HFFc6 (cell line): ENCODE data around the gene C3orf70. TPM values are rescaled to one million over a fixed set of nuclear protein-coding genes. Genes with fewer than 3 reads are reported as not detected.
A peak's percentile ranks its signal among the peaks of the same experiment; 100 is the strongest.

Source experiments
- DNase-seq: peaks from one replicate; pipeline ENCODE4 v3.0.0-alpha.2; 2018
- H3K27ac Mint-ChIP-seq: 2 replicates; pipeline ENCODE4 v1.8.0; 2020; ENCODE audit warnings: mild to moderate bottlenecking, mixed read lengths
- H3K27me3 Mint-ChIP-seq: 2 replicates; pipeline ENCODE4 v1.8.0; 2021; ENCODE audit warnings: mild to moderate bottlenecking, moderate library complexity, mixed read lengths; ENCODE audit not compliant: insufficient read depth
- H3K36me3 Mint-ChIP-seq: 2 replicates; pipeline ENCODE4 v1.8.0; 2021; ENCODE audit warnings: low read depth, mixed read lengths
- H3K4me1 Mint-ChIP-seq: 2 replicates; pipeline ENCODE4 v1.8.0; 2020; ENCODE audit warnings: low read depth, mixed read lengths
- H3K4me3 Mint-ChIP-seq: 2 replicates; pipeline ENCODE4 v1.8.0; 2020; ENCODE audit warnings: mild to moderate bottlenecking, moderate library complexity, mixed read lengths
- H3K9me3 Mint-ChIP-seq: 2 replicates; pipeline ENCODE4 v1.8.0; 2020; ENCODE audit warnings: mild to moderate bottlenecking, mixed read lengths
- total RNA-seq, 6 experiments: library from RNA; stranded (reverse); fragmentation: NEBNext Ultra II Directional; extraction: Animal tissue kit (Norgen Biotek cat#: 25700); gene quantifications; 2 replicates in 1 of 6; 3 replicates in 5 of 6; pipeline ENCODE4 v1.2.3, GENCODE V29; 2021
- TF ChIP-seq, protein P1 (sequence below): fragments of 200-600 bp; sonication (generic); IDR thresholded peaks from 2 replicates; pipeline ENCODE4 v1.5.0; 2021; ENCODE audit warnings: antibody characterized with exemption, mild to moderate bottlenecking

Gene C3orf70
- total RNA-seq, 6 experiments from 2014 or later = 0.02 to 0.14 (median 0.09) TPM

DNA sequence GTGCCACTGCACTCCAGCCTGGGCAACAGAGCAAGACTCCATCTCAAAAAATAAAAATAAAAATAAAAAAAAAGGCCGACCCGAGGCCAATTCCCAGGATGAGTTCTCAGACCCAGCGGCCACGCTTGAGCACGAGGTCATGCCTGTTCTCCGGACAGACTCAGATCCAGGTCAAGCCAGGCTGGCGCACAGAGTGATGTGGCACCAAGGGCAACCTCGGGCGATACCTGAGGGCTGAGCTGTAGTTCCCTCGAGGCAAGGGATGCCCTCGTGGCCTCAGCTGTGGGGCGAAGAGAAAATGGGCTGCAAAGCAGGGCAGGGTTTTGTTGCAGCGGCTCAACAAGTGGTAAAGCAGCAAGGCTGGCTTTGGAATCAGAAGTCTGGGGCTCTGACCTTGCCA, 77.3 kb downstream of the C3orf70 start:
- Mint-ChIP-seq H3K27ac (no peak overlapping the region), H3K4me3 (no peak overlapping the region), H3K9me3 (no peaks in the 10 kb centered on the region), H3K4me1 (peaks cover 9% of the 10 kb centered on the region; the same call in 1 of the 2 replicates), H3K36me3 (no peaks in the 10 kb centered on the region), H3K27me3 (peaks cover 3% of the 10 kb centered on the region)
- no peak for DNase-seq
- TF ChIP-seq, protein P1, sequence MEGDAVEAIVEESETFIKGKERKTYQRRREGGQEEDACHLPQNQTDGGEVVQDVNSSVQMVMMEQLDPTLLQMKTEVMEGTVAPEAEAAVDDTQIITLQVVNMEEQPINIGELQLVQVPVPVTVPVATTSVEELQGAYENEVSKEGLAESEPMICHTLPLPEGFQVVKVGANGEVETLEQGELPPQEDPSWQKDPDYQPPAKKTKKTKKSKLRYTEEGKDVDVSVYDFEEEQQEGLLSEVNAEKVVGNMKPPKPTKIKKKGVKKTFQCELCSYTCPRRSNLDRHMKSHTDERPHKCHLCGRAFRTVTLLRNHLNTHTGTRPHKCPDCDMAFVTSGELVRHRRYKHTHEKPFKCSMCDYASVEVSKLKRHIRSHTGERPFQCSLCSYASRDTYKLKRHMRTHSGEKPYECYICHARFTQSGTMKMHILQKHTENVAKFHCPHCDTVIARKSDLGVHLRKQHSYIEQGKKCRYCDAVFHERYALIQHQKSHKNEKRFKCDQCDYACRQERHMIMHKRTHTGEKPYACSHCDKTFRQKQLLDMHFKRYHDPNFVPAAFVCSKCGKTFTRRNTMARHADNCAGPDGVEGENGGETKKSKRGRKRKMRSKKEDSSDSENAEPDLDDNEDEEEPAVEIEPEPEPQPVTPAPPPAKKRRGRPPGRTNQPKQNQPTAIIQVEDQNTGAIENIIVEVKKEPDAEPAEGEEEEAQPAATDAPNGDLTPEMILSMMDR = no peak

DNA sequence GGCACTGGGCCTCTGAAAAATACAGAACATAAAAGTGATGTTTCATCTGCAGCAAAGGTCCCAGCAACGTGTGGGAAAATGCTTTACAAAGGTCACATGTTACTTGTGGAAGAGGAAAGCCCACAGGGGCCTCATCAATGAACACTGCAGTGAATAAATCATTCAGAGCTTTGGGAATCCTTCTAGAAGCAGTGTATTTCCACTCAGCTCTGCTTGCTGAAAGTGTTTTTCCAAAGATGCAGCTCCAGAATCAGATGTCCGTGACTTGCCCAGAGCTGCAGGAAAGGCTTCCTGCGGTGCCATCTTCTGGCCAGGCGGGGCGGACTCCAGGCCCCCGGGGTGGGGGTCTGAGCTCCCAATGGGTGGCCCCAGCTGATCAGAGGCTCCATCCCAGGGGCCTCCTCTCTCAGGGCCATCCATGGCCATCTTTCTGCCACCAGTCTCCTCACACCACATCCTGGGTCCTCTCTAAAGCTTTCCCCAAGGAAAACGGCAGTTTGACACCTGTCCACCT, 81.5 kb downstream of the C3orf70 start:
- TF ChIP-seq, protein P1 = no peak
- H3K27me3 Mint-ChIP-seq = peaks cover 16% of the 10 kb centered on the region
- no peak overlapping the region for H3K4me3 Mint-ChIP-seq
- H3K27ac Mint-ChIP-seq = no peak overlapping the region
- peaks cover 6% of the 10 kb centered on the region; the same call in 1 of the 2 replicates for H3K4me1 Mint-ChIP-seq
- no peaks in the 10 kb centered on the region for H3K9me3 Mint-ChIP-seq
- no peaks in the 10 kb centered on the region for H3K36me3 Mint-ChIP-seq
- DNase-seq = no peak

DNA sequence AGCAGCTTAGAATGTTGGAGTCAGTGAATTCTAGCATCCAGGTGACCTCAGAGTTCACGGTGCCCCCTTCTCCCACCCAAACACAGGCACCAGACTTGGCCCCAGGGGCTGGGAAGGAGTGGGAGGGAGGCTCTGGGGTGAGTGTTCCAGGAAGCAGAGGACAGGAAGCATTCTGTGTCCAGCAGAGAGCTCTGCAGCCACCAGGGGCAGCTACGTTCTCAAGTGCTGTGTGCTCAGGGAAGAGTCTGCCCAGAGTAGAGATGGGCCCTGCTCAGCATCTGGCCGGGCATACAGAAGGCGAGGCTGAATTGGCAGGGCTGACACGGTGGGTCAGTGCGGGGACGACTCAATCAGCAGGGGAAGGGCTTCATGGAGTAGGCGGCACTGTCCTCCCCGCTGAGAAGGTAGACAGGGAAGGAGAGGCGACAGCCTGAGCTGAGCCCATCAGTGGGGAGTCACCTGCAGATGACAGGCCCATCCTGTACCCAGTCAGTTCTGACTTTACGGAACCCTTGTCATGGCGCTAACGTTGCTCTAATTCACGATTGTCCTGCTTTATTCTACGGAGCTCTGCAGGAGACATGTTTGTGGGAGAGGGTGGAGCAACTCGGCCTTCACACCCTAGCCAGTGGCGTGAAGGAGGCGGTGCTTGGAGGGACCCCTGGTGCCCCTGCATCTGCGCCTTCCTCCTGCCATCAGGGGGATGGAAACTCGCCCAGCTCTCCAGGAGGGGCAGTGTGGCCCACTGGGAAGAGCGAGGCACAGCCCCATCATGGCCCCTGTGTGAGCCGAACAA, 82.2 kb downstream of the C3orf70 start:
- Mint-ChIP-seq H3K36me3 (no peaks in the 10 kb centered on the region), H3K27me3 (peaks cover 16% of the 10 kb centered on the region), H3K4me3 (no peak overlapping the region), H3K27ac (no peak overlapping the region), H3K4me1 (peaks cover 6% of the 10 kb centered on the region; the same call in 1 of the 2 replicates), H3K9me3 (no peaks in the 10 kb centered on the region)
- TF ChIP-seq, protein P1 = peak; percentile 41
- DNase-seq = peak; percentile 16

DNA sequence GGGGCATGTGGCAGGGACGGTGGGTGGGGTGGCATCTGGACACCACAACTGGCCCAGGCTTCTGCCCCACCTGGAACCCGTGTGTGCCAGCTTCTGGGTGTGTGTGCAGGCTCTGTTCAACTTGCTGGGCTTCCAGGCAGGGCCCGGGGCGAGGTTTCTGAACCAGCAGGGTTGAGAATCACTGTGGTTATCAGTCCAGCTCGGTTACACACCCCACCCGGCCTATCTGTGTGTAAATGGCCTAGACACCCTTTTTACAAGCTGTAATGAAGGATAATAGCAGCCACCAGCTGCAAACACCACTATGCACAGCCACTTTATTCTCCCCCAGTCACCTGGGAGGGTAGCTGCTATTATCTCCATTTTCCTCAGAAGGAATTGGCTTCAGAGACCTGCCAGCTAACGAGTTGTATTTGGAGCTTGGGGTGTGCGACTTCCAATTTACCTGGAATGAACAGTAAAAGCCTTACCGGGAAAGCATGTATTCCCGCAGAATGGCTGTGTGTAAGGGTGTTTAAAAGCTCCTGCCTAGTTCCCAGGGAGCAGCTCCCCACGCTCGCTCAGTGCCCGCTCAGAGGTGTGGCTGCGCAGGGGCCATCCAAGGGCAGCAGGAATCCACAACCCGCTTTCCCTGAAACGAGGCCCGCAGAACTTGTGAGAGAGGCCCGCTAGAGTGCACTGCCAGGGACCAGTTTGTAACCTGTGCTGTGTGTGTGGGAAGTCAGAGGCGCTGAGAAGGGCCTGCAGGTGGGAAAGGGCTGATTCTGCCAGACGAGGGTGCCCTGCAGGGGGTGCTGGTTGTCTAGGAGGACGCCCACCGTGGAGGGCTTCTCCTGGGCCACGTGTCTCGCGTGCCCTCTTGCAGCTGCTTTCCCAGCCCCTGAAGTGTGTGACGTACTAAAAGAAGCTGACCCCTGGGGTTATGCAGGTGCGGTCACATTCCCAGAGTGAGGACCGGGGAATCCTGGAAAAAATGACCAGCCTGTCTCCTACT, 83.5 kb downstream of the C3orf70 start:
- H3K9me3 Mint-ChIP-seq = no peaks in the 10 kb centered on the region
- no peak for DNase-seq
- no peak overlapping the region for H3K27ac Mint-ChIP-seq
- H3K27me3 Mint-ChIP-seq = peaks cover 16% of the 10 kb centered on the region
- no peaks in the 10 kb centered on the region for H3K36me3 Mint-ChIP-seq
- peaks cover 6% of the 10 kb centered on the region; the same call in 1 of the 2 replicates for H3K4me1 Mint-ChIP-seq
- TF ChIP-seq, protein P1 = no peak; the same call in 1 of the 2 replicates
- no peak overlapping the region for H3K4me3 Mint-ChIP-seq

DNA sequence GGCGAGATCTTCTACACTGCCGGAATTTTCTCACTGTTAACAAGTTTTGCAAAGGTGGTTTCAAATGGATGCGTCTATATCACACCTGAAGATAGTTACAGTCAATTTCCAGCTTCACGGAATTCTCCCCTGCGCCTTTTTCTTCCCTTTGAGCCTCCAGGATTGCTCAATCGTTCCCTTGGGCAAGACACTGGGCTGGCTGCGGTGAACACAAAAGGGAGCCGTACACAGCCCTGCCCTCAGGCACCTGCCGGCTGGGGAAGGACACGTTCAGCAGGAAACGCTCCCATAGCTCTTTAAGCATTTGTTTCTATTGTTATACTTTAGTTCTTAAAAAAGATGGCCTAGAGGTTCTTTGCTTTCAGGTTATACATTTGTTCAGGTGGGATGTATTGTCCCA, 85.7 kb downstream of the C3orf70 start:
- TF ChIP-seq, protein P1 = no peak
- peaks cover 6% of the 10 kb centered on the region; the same call in 1 of the 2 replicates for H3K4me1 Mint-ChIP-seq
- no peaks in the 10 kb centered on the region for H3K9me3 Mint-ChIP-seq
- no peak for DNase-seq
- H3K36me3 Mint-ChIP-seq = no peaks in the 10 kb centered on the region
- H3K4me3 Mint-ChIP-seq = no peak overlapping the region
- H3K27ac Mint-ChIP-seq = no peak overlapping the region
- peaks cover 14% of the 10 kb centered on the region for H3K27me3 Mint-ChIP-seq
